NOMO-1 treated with DMSO at 0.1 percent for 48 hours (cell line): ENCODE data around the gene ADGRD1.

Source experiments
- DNase-seq: peaks from one replicate; lab custom pipeline; 2025; ENCODE audit not compliant: unreplicated experiment; lab: John Stamatoyannopoulos, UW

The ADGRD1 gene

DNA sequence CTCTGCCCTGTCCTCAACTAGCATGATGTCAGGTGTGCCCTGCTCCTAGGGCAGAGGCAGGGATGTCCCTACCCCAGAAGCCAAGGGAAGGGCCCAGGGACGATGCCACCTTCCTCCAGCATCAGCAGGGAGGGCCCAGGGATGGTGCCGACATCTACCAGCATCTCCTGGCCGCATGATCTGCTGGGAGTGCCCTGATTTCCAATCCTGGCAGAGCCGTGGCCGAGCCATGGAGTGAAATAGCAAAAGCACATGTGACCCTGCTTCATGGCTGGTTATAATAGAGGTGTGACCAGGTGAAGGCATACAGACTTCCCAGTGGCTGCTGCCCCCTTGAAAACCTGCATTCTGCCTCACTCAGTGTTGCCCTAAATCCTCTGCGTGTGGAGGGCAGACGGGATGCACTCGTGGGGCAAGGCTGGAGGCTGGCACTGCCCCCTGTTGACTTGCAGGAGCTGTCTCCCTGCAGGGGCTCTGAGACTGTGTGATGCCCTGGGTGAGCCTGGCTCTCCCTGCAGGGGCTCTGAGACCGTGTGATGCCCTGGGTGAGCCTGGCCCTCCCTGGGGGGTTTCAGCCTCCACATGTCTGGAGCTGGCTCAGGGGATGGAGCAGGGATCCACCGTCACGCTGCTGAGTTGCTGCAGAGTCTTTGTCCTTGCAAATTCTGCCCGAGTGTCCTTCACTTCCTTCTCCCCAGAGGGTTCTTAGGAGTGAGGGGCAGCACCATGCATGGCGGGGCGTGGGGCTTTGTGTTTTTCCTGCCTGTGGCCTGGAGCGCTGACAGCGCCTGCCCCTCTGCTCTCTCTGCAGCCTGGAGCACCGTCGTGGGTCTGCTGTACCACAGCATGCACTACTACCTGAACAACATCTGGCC is 51.7 kb downstream of the ADGRD1 start:
- DNase-seq, result no peak

DNA sequence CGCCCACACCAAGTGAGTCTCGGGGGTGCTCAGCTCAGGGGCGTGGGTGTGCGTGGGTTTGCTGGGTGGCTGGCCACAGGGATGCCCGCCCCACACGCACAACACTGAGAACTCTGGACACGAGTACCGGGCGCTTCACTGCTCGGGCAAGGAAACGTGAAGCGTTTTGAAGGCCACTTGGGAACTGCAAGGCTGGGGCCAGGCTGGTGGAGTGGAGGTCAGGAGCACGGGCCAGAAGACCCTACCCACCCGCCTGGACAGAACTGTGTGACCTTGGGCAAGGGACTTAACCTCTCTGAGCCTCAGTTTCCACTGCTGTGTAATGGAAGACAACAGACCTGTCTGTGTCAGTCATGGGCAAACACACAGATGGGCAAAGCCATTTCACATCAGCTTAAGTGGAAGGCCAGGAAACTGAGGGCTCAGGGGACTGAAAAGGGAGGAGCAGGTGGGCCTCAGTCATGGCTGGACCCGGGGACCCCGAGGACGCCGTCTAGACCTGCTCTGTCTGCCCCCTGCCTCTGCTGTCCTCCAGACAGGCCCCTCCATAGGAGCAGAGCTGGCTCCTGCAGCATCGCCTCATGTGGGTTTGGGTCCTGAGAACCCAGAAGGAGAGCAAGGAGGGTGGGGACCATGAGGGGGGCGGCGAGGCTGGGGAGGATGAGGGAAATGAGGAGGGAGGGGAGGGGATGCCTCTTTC is 52.5 kb downstream of the ADGRD1 start:
- no peak for DNase-seq

DNA sequence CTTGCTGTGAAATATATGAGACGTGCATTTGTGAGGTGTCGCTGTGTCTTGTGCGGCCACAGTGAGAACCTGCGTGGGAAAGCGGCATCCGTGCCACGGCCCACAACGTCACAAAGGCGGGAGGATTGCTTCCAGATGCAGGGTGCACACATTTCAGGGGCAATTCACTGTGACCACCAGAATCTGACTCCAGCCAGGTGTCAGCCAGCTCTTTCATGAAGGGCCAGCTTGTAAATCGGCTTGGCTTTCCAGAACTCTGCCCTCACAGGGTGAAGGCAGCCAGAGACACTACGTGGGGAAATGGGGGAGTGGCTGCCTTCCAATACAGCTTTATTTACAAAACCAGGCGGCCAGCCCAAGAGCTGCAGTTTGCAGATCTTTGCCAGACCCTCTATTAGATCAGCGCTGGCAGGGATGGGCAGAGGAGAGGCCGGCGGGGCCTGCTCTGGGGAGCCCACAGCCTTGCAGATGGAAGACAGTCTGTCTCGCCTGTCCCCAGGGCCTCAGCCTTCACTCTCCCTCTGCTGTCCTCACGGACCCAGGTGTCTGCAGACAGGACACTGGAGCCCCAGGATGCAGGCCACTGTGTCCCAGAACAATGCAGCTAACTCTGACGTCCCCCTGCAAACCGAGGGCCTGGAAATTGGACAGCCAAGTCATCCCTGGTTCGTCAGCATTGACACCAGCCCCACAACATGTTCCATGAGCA is 53.5 kb downstream of the ADGRD1 start:
- no peak for DNase-seq

DNA sequence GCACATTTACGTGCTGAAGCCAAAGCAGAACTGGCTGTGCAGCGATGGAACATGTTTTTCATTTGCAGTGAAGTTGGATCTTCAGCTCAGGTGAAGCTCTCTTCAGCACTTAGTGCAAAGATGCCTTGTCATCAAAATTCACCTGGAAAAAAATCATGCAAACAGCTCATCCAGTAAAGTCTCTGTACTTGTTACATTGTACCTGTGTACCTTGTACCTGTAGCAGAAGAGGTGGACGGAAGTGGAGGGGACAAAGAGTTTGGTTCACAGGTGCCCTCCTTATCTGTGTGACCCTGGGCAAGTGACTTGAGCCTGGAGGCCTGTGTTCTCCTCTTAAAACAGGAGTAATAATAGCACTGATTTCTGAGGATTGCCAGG is 54.0 kb downstream of the ADGRD1 start:
- no peak for DNase-seq

DNA sequence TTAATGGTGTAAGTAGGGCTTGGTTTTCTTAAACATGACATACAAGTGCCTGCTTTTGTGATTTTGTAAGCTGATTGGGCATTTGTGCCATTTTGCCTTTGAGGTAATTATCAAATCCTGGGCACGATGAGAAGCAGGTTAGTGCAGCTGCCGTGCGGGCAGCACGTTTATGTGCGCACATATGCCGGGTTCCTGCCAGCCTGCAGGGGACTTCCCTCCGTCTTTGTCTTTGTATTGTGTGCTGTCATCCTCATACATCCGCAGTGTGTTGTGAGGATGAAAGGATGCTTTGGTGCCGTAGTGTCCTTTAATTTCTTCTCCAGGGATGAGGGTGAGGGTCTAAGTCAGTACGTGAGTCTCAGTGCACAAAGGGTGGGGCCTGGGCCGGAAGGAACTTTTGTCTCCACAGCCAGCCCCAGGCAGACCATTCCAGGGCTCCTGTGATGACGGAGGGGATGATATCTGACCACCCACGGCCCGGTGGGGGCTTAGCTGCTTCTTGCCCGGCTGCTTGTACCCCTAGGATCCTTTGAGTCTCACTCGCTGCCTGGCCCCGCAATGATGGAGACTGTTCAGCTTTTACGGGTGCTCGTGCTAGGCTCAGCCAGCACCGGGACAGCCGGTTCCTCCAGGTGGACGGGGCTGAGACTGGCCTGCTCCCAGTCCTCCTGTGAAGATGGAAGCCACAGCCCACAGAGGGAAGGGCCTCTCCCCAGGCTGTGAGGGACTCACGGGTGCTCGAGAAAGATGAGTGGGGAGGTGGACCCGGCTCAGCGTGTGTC is 54.6 kb downstream of the ADGRD1 start:
- no peak for DNase-seq

DNA sequence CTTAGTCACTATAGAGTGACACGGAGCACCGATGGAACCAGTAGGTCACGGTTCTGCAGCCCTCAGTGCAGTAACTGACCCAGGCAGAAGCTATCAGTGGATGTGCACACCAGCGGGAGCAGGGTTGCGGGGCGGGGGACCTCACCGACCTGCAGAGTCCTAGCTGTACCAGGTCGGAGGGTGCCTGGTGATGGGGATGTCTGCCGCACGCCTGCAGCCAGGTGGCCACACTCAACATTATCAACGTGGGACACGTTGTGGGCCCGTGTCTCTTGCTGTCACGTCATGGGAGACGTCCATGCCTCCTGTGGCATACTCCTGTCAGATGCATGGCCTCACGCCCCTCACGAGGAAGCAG is 55.2 kb downstream of the ADGRD1 start:
- no peak for DNase-seq

DNA sequence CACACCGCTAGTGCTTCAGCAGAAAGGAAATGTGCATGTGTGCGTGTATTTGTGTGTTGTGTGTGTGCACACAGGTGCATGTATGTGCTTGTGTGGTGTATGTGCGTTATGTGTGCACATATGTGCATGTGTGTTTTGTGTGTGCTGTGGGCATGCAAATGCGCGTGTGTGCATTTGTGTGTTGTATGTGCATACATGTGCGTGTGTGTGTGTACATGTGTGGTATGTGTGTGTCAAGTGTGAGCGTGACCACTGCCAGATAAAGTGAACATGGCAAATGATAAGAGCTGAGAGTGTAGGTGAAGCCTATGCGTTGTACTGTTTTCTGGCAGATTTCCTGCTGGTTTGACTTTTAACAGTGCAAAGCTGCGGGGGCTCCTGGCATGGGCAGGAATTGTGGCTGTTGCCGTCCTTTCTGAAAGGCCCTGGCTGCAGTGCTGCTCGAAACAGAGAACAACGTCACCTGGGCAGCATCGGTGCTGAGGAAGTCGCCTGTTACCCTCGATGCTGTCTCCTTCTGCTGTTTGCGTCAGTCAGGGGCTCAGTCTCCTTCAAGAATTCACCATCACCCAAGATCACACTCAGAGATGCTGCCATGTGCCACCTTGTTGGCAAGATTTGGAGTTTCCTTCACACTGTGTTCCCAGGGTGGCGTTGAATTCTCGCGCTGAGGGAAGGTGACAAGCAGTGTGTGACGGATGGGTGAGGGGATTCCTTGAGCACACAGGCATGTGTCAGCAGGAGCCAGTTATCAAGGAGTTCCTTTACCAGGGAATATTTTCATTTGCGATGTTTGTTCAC is 56.1 kb downstream of the ADGRD1 start:
- DNase-seq, result no peak

DNA sequence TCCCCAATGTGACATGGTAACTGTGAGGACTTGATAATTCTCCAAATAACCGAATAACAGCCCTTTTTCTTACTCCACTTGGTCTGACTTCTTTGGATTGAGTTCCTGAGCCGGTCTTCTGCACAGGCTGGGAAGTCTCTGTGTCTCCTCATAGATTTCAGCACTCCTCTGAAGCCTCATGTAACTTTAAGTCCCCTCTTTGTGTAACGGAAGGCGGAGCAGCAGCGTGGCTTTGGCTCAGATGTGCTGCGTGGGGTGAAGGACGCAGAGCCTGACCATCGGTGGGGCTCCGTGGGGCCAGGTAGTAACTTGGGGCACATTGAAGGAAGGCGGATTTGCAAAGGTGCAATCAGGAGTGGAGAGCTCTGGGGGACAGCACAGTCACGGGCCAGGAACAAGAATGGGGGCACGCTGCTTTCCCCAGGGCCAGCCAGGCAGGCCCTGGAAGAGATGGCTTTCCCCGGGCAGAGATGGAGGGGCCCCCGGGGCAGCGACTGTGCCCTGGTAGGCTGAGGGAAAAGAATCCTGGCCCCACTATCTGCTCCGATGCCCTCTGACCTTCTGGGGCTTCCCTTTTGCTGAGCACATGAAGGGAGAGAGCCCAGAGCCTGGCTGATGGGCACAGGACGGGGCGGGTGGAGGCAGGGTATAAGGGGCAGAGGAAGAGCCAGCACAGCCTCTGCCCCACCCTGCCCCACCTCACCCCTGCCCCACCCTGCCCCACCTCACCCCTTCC is 56.9 kb downstream of the ADGRD1 start:
- no peak for DNase-seq

DNA sequence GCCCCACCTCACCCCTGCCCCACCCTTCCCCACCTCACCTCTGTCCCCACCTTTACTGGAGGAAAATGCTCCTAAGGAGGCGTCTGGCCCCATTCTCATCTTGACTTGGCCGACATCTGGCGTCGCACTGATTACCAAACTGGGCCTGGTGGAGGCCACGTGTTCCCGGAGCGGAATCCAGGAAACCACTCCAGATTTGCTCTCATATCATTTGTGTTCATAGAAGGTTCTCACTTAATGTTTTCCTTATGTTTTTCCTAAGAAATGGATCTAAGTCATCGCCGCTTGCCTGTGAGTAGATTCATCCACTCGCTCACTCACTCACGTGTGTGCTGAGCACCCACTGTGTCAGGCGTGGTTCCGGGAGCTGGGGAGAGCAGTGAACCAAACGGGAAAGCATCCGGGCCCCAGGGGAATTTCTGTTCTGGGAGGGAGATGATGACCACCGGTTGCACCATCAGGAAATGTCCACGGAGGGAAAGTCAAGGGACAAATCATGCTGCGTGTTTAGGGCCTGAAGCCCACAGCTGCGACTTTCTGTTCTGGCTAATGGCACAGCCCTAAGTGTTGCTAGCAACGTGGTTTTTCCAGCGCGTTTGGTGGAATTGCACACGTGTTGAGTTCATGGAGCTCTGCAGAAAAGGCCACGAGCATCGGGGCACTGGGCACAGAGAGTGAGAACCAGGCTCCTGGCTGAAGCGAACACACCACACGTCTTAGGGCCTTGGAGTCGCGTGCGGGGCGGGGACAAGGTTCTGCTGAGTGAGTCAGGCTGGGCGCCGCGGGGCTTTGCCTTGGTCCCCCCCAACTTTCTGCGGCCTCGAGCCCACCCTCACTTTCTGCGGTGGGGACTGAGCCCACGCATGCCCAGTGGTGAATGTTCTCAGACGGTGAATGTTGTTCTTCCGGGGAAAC is 57.7 kb downstream of the ADGRD1 start:
- no peak for DNase-seq

DNA sequence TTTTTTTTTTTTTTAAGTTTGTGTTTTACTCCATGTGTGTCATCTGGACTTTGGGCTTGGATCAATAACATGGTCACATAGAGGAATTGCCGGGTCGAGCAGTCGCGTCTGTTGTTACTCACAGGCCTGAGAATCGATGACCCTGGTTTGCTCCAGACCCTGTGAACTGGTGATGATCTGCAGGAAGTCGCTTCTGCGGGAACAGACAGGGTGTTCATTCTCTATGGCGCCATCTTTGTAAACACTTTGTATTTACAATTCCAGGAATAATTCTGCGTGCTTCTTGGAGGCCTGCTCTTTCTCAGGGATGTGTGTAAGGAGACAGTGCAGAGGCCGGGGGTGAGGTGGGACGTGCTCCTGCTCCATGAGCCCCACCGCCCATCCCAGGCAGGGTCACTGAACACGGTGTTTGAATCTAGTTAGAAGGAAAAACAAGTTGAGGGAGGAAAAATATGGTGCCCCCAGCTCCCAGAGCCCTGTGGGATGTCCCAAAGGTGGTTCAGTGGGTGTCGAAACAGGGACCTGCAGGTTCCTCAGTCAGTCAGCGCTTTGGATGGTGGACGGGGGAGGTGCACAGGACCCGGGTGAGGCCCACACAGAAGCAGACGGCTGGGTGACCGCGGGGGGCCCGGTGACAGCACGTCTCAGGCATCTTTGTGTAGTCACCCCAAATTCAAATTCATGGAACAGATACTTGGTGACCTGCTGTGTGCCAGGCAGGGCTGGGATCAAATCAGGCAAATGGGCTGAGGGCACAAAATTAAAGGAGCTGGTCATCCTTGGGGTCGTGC is 58.8 kb downstream of the ADGRD1 start:
- no peak for DNase-seq

DNA sequence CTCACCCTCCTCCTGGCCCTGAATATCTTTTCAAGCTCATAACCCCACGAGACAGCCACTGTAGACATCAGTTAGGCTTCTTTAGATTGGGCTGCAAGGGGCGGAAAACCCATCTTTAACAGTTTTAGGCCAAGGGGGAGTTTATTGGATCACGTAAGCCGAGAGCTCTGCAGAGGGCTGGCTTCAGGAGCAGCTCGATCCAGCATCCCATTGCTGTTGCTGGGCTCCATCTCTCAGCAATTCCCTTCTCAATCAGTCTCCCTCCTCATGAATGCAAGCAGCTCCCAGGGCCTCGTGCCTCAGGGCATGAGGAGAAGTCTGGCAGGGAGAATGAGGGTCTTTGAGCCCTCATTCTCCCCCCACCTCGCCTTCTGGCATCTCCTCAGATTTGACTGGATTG is 59.4 kb downstream of the ADGRD1 start:
- DNase-seq, result no peak

DNA sequence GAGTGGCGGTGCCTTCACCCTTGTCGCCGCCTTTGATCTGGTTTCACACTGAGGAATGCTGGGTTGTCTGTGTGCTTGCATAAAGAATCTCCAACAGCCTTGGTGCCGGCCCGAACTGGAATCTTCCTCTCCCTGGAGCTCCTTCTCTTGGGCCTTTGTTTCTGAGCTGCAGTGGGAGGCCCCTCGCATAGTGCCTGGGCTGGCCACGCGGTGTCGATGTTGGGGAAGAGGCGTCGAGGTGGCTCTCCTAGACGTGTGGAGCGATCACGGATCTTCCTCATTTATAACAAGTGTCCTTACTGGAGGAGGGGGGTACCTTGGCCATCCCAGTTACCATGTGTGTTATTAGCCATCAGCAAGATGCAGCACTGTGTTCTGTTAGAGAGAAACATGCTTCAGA is 60.6 kb downstream of the ADGRD1 start:
- DNase-seq, result no peak

DNA sequence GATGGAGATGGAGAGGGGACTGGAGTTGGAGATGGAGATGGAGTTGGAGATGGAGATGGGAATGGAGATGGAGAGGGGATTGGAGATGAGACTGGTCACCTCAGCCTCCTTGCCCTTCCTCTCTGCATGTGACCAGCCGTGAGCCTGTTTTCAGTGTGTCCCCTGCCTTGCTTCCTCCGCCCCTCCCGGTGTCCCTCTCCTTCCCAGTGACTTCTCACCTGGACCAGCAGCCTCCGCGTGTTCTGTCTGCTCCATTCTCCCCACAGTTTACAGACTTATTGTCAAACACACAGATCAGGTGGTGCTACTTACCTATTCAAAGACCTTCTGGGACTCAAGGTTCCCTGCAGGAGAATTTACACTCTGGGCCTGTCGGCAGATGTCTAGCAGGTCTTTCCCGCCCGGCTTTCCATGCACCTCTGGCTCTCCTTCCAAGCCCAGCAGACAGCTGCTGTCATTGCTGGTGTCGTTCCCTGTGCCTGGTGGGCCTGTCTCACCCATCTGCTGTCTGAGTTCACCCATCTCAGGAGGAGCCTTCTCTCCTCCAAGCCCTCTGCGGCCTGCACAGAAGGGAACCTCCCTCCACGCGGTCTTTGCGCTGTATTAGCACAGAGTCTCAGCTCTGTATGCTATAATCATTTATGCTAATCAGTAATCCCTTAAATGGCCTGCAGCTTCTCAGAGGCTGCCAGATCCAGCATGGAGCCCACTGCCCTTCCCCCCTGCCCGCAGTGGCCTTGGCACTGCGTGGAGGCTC is 62.1 kb downstream of the ADGRD1 start:
- DNase-seq, result no peak

DNA sequence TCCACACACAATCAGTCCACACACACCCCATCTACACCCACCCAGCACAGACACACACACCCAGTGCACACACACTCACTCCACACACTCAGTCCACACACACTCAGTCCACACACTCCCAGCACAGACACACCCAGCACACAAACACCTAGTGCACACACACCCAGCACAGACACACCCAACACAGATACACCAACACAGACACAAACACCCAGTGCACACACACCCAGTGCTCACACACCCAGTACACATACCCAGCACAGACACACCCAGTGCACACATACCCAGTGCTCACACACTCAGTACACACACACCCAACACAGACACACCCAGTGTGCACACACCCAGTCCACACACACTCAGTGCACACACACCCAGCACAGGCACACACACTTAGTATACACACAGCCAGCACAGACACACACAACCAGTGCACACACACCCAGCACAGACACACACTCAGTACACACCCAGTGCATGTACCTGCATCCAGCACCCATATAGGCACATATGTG is 63.8 kb downstream of the ADGRD1 start:
- DNase-seq, result no peak

DNA sequence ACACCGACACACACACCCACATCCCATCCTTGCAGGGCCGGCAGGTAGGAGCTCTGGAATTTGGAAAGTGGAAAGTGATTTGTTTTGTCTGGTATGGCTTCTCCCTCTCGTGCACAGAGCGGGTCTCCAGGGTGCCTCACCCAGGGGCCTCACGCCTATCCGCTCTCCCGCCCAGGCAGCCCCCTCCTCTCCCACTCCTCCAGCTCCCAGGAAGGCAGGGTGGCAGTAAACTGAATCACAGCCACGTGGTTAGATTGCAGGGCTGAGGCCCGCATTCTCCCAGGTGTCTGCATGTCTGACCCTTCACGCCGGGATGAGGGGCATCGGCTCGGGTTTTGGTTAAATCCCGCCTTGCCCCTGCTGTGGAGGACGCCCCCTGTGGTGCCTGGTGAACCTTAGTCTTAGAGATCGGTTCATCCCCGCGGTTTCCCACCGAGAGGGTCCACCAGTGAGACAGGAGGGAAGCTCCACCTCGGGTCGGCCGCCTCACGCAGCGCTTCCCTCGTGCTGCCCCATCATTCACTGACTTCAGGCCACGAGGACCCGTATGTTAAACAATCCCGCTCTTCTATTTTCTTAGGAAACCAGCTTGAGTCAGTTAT is 64.4 kb downstream of the ADGRD1 start:
- no peak for DNase-seq

DNA sequence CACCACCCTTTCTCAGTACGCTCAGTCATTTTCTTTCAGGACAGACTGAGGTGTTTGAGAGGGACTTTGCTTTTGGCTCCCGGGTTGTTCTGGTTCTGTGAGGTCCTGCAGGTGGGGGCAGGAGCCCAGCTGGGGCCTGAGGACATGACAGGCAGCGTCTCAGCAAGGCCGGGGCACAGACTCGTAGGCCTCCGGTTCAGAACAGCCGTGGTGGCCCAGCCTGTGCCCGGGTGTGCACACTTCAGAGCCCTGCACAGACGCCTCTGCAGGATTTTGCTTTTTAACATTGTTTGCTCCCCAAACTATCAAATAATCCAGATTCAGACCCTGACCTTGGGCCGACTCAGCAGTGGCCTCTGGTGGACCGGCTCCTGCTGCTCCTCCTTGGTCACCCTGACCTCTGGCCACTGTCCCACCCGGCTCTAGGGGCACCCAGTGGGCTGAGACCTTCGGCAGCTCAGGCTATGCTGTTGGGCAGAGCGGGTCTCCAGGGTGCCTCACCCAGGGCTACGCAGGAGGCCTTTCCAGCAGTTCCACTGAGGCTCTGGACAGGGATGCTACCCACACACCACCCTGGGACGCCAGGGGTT is 65.2 kb downstream of the ADGRD1 start:
- DNase-seq, result no peak
